OCI-LY3 (cell line): ENCODE data around the gene NPC1.

Experiments used
- CTCF ChIP-seq: fragments of 200-600, 300-600 bp; sonication (generic); IDR thresholded peaks from 2 replicates; pipeline ENCODE4 v1.5.1; 2014; ENCODE audit warnings: antibody characterized with exemption, low read length, low read depth
- EZH2phosphoT487 ChIP-seq: fragments of 200-600 bp; shearing (Covaris generic); IDR thresholded peaks from 2 replicates; pipeline ENCODE4 v1.6.1; 2018; ENCODE audit warnings: antibody characterized with exemption, mixed run types, low read depth

DNA sequence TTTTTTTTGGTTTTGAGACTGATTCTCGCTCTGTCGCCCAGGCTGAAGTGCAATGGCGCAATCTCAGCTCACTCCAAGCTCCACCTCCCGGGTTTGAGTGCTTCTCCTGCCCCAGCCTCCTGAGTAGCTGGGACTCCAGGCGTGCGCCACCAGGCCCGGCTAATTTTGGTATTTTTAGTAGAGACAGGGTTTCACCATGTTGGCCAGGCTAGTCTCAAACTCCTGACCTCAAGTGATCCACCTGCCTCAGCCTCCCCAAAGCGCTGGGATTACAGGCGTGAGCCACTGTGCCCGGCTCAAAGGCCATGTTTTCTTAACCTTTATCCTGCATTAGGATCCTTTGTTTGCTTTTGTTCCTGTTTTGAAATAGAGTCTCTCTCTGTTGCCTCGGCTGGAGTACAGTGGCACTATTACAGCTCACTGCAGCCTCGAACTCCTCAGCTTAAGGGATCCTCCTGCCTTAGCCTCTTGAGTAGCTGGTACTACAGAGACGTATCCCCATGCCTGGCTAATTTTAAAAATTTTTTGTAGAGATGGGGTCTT lies 41.0 kb downstream of the NPC1 start:
- TF ChIP-seq CTCF (no peak), EZH2phosphoT487 (no peak)
